WERI-Rb-1 (cell line): ENCODE measurements around the gene TRDN.

Source experiments
- DNase-seq: peaks from one replicate; pipeline ENCODE4 v3.0.0-alpha.2; 2020
- H3K27ac ChIP-seq: fragments of 250-450 bp; sonication (Bioruptor Pico); 2 replicates; pipeline ENCODE4 v1.5.1; 2020; ENCODE audit warnings: mild to moderate bottlenecking, moderate library complexity
- H3K27me3 ChIP-seq: fragments of 250-450 bp; sonication (Bioruptor Pico); 2 replicates; pipeline ENCODE4 v1.5.1; 2021; ENCODE audit warnings: mild to moderate bottlenecking, low read depth, moderate library complexity; ENCODE audit not compliant: insufficient read depth, severe bottlenecking
- H3K36me3 ChIP-seq: fragments of 250-450 bp; sonication (Bioruptor Pico); 2 replicates; pipeline ENCODE4 v1.5.1; 2020; ENCODE audit warnings: mild to moderate bottlenecking, moderate library complexity
- H3K4me3 ChIP-seq: 2 replicates; pipeline ENCODE4 v1.5.1; 2011; ENCODE audit warnings: low read depth, mild to moderate bottlenecking, control low read depth, low read length
- H3K9me3 ChIP-seq: fragments of 250-450 bp; sonication (Bioruptor Pico); 2 replicates; pipeline ENCODE4 v1.5.1; 2021; ENCODE audit warnings: mild to moderate bottlenecking, moderate library complexity; ENCODE audit not compliant: severe bottlenecking
- CTCF ChIP-seq: IDR thresholded peaks from 2 replicates; pipeline ENCODE4 v1.5.1; 2011; ENCODE audit warnings: low read depth, mild to moderate bottlenecking, control low read depth, inconsistent platforms, low read length

Gene TRDN

GRCh38 chr6:123640567-123641187, 3.9 kb upstream of the TRDN start:
- no peak for DNase-seq
- H3K4me3 ChIP-seq = no peak overlapping the region
- TF ChIP-seq CTCF = no peak
- H3K27me3 ChIP-seq = no peaks in the 10 kb centered on the region
- H3K36me3 ChIP-seq = no peaks in the 10 kb centered on the region
- no peaks in the 10 kb centered on the region for H3K9me3 ChIP-seq
- H3K27ac ChIP-seq = no peak overlapping the region

GRCh38 chr6:123638865-123639264, 2.1 kb upstream of the TRDN start:
- no peak for DNase-seq

GRCh38 chr6:123636282-123636681, 468 bp downstream of the TRDN start:
- no peak for DNase-seq
- no peak overlapping the region for H3K27ac ChIP-seq
- H3K36me3 ChIP-seq = no peaks in the 10 kb centered on the region
- H3K9me3 ChIP-seq = no peaks in the 10 kb centered on the region
- no peaks in the 10 kb centered on the region for H3K27me3 ChIP-seq
- no peak for TF ChIP-seq CTCF
- H3K4me3 ChIP-seq = no peak overlapping the region

More at GRCh38 chr6:123638865-123639264, 2.1 kb upstream of the TRDN start:
- Histone ChIP-seq H3K4me3 (no peak overlapping the region), H3K36me3 (no peaks in the 10 kb centered on the region), H3K27me3 (no peaks in the 10 kb centered on the region), H3K27ac (no peak overlapping the region), H3K9me3 (no peaks in the 10 kb centered on the region)
- no peak for TF ChIP-seq CTCF

DNA sequence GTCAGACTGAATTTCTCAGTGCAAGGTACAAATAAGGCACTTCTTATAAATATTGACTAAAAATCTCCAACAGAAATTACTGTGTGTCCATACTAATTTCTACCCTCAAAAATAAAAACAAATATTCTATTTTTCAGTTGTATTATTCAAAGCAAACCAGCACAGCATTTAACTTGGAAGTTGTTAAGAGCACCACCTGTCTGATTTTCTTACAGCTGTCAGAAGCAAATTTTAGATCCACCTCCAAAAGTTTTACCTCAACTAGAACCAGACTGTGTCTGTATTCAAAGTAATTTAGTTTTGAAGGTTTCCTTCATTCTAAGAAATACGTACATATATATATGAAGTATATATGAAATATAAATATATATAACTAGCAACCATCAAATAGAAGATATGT, 1.2 kb downstream of the TRDN start:
- H3K27ac ChIP-seq = no peak overlapping the region
- no peak for TF ChIP-seq CTCF
- H3K9me3 ChIP-seq = no peaks in the 10 kb centered on the region
- H3K27me3 ChIP-seq = no peaks in the 10 kb centered on the region
- no peaks in the 10 kb centered on the region for H3K36me3 ChIP-seq
- no peak overlapping the region for H3K4me3 ChIP-seq
- no peak for DNase-seq

DNA sequence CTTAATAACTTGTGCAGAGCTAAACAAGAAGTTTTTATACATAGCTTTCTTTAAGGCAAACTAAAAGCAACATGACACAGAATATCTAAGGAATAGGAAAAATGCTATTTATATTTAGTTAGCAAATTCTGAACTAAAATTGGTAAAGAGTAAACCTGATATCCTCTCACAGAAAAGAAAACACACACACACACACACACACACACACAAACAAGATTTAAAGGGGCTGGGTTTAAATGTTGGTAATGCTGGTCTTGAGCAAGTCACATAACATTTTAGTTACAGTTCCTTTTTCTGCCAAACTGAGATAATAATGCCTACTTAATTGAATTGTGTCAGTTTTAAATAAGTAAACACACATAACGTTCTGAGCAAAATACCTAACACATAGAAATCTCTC, 1.6 kb downstream of the TRDN start:
- DNase-seq = no peak
- Histone ChIP-seq H3K27ac (no peak overlapping the region), H3K4me3 (no peak overlapping the region), H3K9me3 (no peaks in the 10 kb centered on the region), H3K27me3 (no peaks in the 10 kb centered on the region), H3K36me3 (no peaks in the 10 kb centered on the region)
- TF ChIP-seq CTCF = no peak

DNA sequence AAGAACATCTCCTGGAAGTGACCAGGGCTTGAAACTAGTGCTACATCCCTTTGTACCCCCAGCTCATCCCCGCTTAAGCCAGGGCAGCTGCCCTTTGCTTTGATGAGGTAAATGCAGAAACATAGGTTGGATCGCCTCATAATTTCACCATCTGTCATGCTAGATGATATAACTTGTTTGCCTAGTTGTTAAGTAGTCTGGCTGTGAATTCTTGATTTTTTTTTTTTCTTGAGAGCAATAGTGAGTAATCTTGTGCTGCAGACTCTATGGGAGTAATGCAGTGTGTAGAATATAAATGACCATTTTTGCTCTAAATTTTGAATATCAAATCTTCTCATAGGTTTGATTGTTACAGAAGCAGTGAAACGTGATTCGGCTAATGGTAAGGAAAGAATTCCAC, 4.1 kb downstream of the TRDN start:
- H3K27ac ChIP-seq = no peak overlapping the region
- no peaks in the 10 kb centered on the region for H3K36me3 ChIP-seq
- TF ChIP-seq CTCF = no peak
- H3K9me3 ChIP-seq = no peaks in the 10 kb centered on the region
- no peaks in the 10 kb centered on the region for H3K27me3 ChIP-seq
- DNase-seq = peak; percentile 9
- no peak overlapping the region for H3K4me3 ChIP-seq
